Bone marrow (tissue), 2 donors: Measurements from ENCODE around the gene TRERF1.

ENCODE experiments used
- DNase-seq, 2 donors: peaks; one replicate each; lab custom pipeline; 2025; lab: John Stamatoyannopoulos, UW

The TRERF1 gene

GRCh38 chr6:42184475-42184874 lies 267.3 kb downstream of the TRERF1 start:
- DNase-seq: no peak

- DNase-seq: no peak
Observed at GRCh38 chr6:42182101-42182500, 269.6 kb downstream of the TRERF1 start.

GRCh38 chr6:42179945-42180313 lies 271.8 kb downstream of the TRERF1 start:
- no peak for DNase-seq

- no peak for DNase-seq
Observed at GRCh38 chr6:42179261-42179944, 272.3 kb downstream of the TRERF1 start.

GRCh38 chr6:42177514-42178364 lies 274.0 kb downstream of the TRERF1 start:
- DNase-seq: no peak

- no peak for DNase-seq
Observed at GRCh38 chr6:42176981-42177380, 274.7 kb downstream of the TRERF1 start.

- no peak for DNase-seq
Observed at GRCh38 chr6:42175860-42176259, 275.9 kb downstream of the TRERF1 start.
